NT2/D1 (cell line): ENCODE measurements around the gene RAB3C.

Experiments used
- DNase-seq: peaks from one replicate; pipeline ENCODE4 v3.0.0-alpha.2; 2011; ENCODE audit warnings: low read depth, low spot score
- H3K27me3 ChIP-seq: 2 replicates; pipeline ENCODE4 v1.6.0; 2011; ENCODE audit warnings: mild to moderate bottlenecking; ENCODE audit not compliant: insufficient read length, insufficient read depth
- H3K36me3 ChIP-seq: 2 replicates; pipeline ENCODE4 v1.6.1; 2011; ENCODE audit warnings: mild to moderate bottlenecking, low read length, mixed read lengths; ENCODE audit not compliant: insufficient read depth, insufficient read length
- H3K4me1 ChIP-seq: 2 replicates; pipeline ENCODE4 v1.5.1; 2011; ENCODE audit not compliant: insufficient read depth, insufficient read length
- H3K4me3 ChIP-seq: 2 replicates; pipeline ENCODE4 v1.5.1; 2011; ENCODE audit warnings: low read depth; ENCODE audit not compliant: insufficient read length
- H3K9ac ChIP-seq: 2 replicates; pipeline ENCODE4 v1.6.0; 2011; ENCODE audit warnings: low read depth; ENCODE audit not compliant: insufficient read length
- H3K9me3 ChIP-seq: 2 replicates; pipeline ENCODE4 v1.5.1; 2011; ENCODE audit warnings: mild to moderate bottlenecking, low read length; ENCODE audit not compliant: insufficient read depth
- SUZ12 ChIP-seq: IDR thresholded peaks from 2 replicates; pipeline ENCODE4 v1.6.1; 2011; ENCODE audit not compliant: insufficient read length, insufficient read depth; ENCODE audit errors: extremely low read depth
- YY1 ChIP-seq: IDR thresholded peaks from 2 replicates; pipeline ENCODE4 v1.6.1; 2011; ENCODE audit not compliant: insufficient read length, insufficient read depth
- ZNF274 ChIP-seq: IDR thresholded peaks from 2 replicates; pipeline ENCODE4 v1.6.1; 2011; ENCODE audit warnings: mild to moderate bottlenecking, low read depth, low read length

The RAB3C gene

DNA sequence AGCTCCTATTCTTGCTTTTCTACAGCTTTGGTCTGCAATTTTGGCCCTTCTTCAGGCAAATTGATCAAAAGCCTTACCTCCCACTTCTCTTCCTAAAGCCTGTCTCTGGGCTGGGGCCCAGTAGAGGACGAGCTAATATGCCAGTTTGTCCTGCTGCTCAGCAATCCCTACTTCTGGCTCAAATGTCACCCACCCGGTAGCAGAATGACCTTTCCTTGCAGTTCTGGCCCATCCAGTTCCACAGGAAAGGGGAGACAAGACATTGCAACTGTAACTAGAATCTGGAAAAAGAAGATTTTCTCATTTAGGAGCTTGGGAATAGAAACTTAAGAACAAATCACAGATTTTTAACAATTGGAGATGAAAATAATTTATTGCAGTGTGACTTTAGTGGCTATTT lies 261.5 kb downstream of the RAB3C start:
- Histone ChIP-seq H3K27me3 (no peaks in the 10 kb centered on the region), H3K4me1 (no peaks in the 10 kb centered on the region), H3K9ac (no peak overlapping the region), H3K4me3 (no peak overlapping the region), H3K9me3 (no peaks in the 10 kb centered on the region), H3K36me3 (no peaks in the 10 kb centered on the region)
- no peak for DNase-seq
- no peak for TF ChIP-seq ZNF274
- TF ChIP-seq SUZ12: no peak
- no peak for TF ChIP-seq YY1

DNA sequence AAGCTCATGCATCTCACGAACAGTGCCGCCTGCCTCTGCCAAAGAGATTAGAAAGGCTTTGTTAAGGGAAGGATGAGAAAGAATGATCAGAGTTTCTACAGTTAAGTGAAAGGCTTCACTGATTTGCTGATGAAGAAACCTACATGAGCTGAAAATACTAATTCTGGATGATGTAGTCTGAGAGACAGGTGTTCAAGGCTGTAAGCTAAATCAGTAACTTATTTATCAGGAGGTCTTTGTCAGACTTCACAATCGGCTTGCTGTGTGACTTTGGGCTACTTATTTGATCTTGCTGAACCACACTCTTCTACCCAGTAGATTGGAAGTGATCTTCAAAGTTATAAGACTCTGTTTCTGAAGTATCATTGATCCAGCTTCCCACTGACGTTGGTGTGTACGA lies 264.2 kb downstream of the RAB3C start:
- H3K27me3 ChIP-seq: no peaks in the 10 kb centered on the region
- no peak for TF ChIP-seq ZNF274
- TF ChIP-seq YY1: no peak
- no peak for TF ChIP-seq SUZ12
- H3K4me1 ChIP-seq: peaks cover 2% of the 10 kb centered on the region
- H3K9me3 ChIP-seq: no peaks in the 10 kb centered on the region
- H3K36me3 ChIP-seq: no peaks in the 10 kb centered on the region
- no peak for DNase-seq
- no peak overlapping the region for H3K9ac ChIP-seq
- no peak overlapping the region for H3K4me3 ChIP-seq

DNA sequence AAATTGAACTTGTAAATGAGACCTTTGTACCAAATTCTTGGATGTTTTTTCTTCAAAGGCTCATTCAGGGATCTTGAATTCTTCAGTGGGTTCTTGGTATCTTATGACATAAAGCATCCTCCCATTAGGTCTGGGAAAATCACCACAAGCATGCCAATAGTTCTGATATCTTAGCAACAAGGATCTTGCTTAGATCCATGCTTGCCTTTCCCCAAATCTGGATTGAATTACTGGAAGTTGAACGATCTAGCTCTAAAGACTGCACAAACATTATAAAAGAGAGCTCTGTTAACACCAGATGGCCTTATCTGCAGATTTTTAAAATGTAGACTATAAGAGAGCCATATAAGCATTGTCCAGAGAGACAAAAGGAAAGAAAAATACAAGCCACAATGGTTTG lies 266.3 kb downstream of the RAB3C start:
- Histone ChIP-seq H3K4me1 (peaks cover 2% of the 10 kb centered on the region), H3K36me3 (no peaks in the 10 kb centered on the region), H3K4me3 (no peak overlapping the region), H3K9me3 (no peaks in the 10 kb centered on the region), H3K27me3 (no peaks in the 10 kb centered on the region), H3K9ac (no peak overlapping the region)
- DNase-seq: no peak
- TF ChIP-seq YY1 (no peak), SUZ12 (no peak), ZNF274 (no peak)

DNA sequence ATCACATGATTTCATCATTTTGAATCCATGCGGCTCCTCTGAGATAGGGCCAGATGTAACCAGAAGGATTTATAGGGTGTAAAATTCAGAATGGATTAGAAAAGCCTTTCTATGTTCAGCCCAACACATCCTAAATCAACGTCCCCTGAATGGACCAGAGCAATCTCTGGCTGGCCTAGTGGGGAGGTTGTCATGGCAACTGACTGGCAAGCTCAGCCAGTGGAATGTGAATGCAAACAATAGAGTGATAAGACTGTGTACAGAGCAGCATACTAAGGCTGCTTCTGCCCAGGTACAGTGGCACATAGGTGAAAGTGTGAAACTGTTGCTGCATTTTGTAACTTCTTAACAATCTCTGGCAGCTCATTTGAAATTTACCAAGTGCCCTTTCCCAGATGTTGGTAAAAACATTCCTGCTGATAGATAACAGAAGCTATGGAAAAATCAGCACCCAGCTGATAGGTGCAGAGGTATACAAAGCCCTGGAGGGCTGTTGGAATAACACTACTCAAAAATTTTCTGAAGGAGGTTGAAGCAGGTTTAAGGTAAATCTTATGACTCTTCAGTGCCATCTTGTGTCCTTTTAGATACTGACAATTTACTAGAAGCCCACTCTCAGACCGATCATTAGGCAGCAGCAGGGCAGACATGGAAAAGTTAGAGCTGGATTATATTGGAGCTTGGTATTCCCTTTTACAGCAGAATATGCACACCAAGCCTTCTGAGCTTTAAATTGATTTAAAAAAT lies 267.2 kb downstream of the RAB3C start:
- no peak overlapping the region for H3K4me3 ChIP-seq
- no peaks in the 10 kb centered on the region for H3K9me3 ChIP-seq
- peak; percentile 23 for DNase-seq
- H3K4me1 ChIP-seq: peaks cover 2% of the 10 kb centered on the region
- no peaks in the 10 kb centered on the region for H3K36me3 ChIP-seq
- TF ChIP-seq ZNF274 (no peak), SUZ12 (no peak), YY1 (no peak)
- H3K9ac ChIP-seq: no peak overlapping the region
- H3K27me3 ChIP-seq: no peaks in the 10 kb centered on the region

DNA sequence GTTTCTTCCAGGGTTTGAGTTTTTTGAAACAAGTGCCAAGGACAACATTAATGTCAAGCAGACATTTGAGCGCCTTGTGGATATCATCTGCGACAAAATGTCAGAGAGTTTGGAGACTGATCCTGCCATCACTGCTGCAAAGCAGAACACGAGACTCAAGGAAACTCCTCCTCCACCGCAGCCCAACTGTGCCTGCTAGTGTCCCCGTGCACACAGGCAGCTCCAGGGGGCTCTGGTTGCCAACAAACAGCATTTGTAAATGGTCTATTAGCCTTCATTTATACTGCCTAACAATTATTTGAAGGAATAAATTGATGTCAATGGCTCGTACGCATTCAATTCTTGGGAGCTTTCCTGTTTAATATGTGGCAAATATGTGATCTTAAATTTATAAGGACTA lies 268.3 kb downstream of the RAB3C start:
- DNase-seq: no peak
- no peak overlapping the region for H3K9ac ChIP-seq
- TF ChIP-seq ZNF274 (no peak), YY1 (no peak), SUZ12 (no peak)
- no peaks in the 10 kb centered on the region for H3K9me3 ChIP-seq
- H3K27me3 ChIP-seq: no peaks in the 10 kb centered on the region
- peaks cover 2% of the 10 kb centered on the region for H3K4me1 ChIP-seq
- no peak overlapping the region for H3K4me3 ChIP-seq
- no peaks in the 10 kb centered on the region for H3K36me3 ChIP-seq

DNA sequence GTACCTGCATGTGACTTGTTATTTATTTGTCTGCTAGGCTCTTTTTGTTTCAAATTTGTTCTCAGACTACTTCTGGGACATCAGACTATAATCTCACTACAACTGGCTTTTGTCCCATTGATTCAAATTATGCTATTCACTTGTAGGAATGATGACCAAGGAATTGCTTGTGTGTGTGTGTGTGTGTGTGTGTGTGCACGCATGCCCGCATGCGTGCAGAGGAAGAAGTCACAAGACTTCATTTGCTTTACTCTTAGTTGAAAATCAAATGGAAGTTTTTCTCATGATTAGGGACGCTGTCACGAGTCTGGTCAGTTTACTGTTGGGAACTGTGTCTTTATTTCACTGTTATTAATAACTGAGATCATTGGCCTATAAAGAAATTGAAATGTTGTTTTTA lies 268.7 kb downstream of the RAB3C start:
- TF ChIP-seq ZNF274 (no peak), YY1 (no peak), SUZ12 (no peak)
- Histone ChIP-seq H3K4me1 (peaks cover 2% of the 10 kb centered on the region), H3K4me3 (no peak overlapping the region), H3K36me3 (no peaks in the 10 kb centered on the region), H3K9me3 (no peaks in the 10 kb centered on the region), H3K9ac (no peak overlapping the region), H3K27me3 (no peaks in the 10 kb centered on the region)
- no peak for DNase-seq

DNA sequence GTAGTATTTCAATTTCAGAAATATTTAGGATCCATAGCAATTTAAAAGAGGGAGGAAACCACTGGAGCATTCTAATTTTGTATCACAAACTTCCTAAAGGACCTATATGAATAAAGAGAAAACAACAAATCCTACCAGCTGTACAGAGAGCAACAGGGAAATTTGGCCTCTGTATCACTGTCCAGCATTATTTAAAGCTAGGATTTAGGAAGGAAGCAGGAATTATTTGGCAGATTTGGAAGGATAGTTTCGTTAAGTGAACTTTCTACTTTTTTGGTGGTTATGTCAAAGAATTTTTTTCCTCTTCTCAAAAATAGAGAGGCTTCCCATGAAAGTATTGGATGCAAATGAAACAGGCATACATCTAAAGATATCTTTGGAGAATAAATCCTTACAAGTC lies 269.7 kb downstream of the RAB3C start:
- H3K27me3 ChIP-seq: no peaks in the 10 kb centered on the region
- no peak overlapping the region for H3K4me3 ChIP-seq
- DNase-seq: no peak
- H3K9me3 ChIP-seq: no peaks in the 10 kb centered on the region
- no peak overlapping the region for H3K9ac ChIP-seq
- H3K36me3 ChIP-seq: no peaks in the 10 kb centered on the region
- peaks cover 2% of the 10 kb centered on the region for H3K4me1 ChIP-seq
- TF ChIP-seq SUZ12 (no peak), ZNF274 (no peak), YY1 (no peak)

DNA sequence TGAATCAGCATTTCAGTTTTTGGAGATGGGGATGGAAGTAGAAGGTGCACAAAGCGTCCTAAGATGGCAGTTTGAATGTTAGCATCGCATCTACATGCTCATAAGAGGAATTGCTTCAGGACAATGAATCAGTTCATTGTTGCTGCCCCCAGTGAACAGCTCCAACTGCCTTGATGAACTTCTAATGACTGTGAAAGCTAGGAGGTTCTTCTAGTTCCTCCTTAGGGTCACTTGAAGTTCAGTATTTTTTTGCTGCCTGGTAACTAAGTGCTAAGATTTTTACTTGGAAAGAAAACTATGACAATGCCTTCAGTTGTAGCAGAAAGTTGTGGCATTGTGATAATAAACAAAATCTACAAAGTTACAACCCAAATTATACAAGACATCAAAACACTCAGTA lies 271.6 kb downstream of the RAB3C start:
- H3K4me1 ChIP-seq: peaks cover 2% of the 10 kb centered on the region
- H3K9me3 ChIP-seq: no peaks in the 10 kb centered on the region
- no peak overlapping the region for H3K4me3 ChIP-seq
- H3K36me3 ChIP-seq: no peaks in the 10 kb centered on the region
- H3K9ac ChIP-seq: no peak overlapping the region
- TF ChIP-seq SUZ12: no peak
- no peak for TF ChIP-seq ZNF274
- no peak for TF ChIP-seq YY1
- H3K27me3 ChIP-seq: no peaks in the 10 kb centered on the region
- DNase-seq: no peak
